ENCODE results near the gene SCART1. TPM values are rescaled to one million over a fixed set of nuclear protein-coding genes. Genes with fewer than 3 reads are reported as not detected.

The SCART1 gene
- total RNA-seq, 1 experiment from 2014 or later, result 3.7 TPM

DNA sequence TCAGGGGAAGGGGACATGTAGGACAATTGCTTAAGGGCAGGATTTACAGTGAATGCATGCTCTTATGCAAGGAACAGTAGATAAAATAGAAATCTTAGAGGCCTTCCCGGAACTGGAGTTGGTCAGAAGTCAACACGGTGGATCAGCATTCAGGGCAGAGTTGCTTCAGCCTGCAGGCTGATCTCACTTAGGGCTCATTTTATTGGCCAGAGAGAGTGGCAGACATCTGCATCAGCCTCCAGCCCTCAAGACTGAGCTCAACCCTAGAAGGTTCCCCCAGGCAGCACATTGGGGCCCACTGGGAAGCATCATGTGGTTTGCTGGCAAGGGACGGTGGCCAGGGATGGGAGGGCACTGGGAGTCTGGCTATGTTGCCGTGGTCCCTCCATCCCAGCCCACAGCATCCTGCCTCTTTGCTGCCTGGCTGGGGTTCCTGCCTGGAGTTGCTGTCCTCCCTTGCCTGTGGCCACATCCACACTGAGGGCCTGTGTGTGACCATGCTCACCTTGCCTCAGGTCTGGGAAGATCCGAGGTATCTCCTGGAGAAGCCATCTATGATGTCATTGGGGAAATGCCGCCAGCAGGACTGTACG lies 13.0 kb downstream of the SCART1 start:
- Histone ChIP-seq H3K4me2 (ENCODE audit: low read length) (no peak overlapping the region), H3K4me1 (ENCODE audit: control insufficient read depth in 1 of 2, insufficient read depth in 2 of 2, low read length in 2 of 2) (no peaks in the 10 kb centered on the region), H3K4me3 (replicated peaks in 1 of 2; ENCODE audit: low read depth in 1 of 2, low read length in 2 of 2) (no peak overlapping the region), H3K27ac (ENCODE audit: low read depth, low read length) (no peak overlapping the region), H4K20me1 (ENCODE audit: insufficient read depth) (no peaks in the 10 kb centered on the region), H3K9ac (ENCODE audit: low read length) (no peak overlapping the region), H3K9me2 (ENCODE audit: insufficient read depth) (no peaks in the 10 kb centered on the region), H3K79me2 (ENCODE audit: insufficient read depth, low read length) (no peaks in the 10 kb centered on the region), H3K9me3 (ENCODE audit: control insufficient read depth in 1 of 2, insufficient read depth in 1 of 2, low read depth in 1 of 2, low read length in 2 of 2) (no peaks in the 10 kb centered on the region), H3K27me3 (ENCODE audit: insufficient read depth, low read length) (no peaks in the 10 kb centered on the region), H2AFZ (ENCODE audit: low read depth, low read length, poor library complexity, severe bottlenecking) (no peak overlapping the region), H3K36me3 (ENCODE audit: control insufficient read depth in 1 of 2, insufficient read depth in 2 of 2, low read length in 2 of 2) (no peaks in the 10 kb centered on the region)
- no peak for DNase-seq (ENCODE audit: low read depth, low spot score)
- intact Hi-C loops (cut with micrococcal nuclease), result no loop called here
- no peak for ATAC-seq
- ChIA-PET RAD21 (ENCODE audit: low non-redundant PET in 1 of 2, low total read pairs in 2 of 2, uncharacterized antibody in 2 of 2, unreplicated experiment in 2 of 2) (no interaction called here), POLR2A (no interaction called here), CTCF (no interaction called here)
- BruUV-seq (replicated peaks), result no TSS peak
- TF ChIP-seq SP1 (IDR thresholded peaks at IDR 0.05; ENCODE audit: low read depth) (no peak), CBX3 (IDR thresholded peaks at IDR 0.05; ENCODE audit: low read depth) (no peak), POLR2A (IDR thresholded peaks at IDR 0.05; ENCODE audit: borderline replicate concordance, extremely low read depth, insufficient read depth, insufficient read length) (no peak), POLR2AphosphoS5 (IDR thresholded peaks at IDR 0.05; ENCODE audit: low read depth, low read length) (no peak), CEBPB (IDR thresholded peaks at IDR 0.05; ENCODE audit: low read depth) (no peak), EZH2phosphoT487 (IDR thresholded peaks at IDR 0.05; ENCODE audit: borderline replicate concordance) (no peak), YY1 (IDR thresholded peaks at IDR 0.05; ENCODE audit: extremely low read depth, insufficient replicate concordance, low read depth, low read length) (no peak), JUND (IDR thresholded peaks at IDR 0.05) (no peak), EZH2 (IDR thresholded peaks at IDR 0.05) (no peak), ELF1 (IDR thresholded peaks at IDR 0.05; ENCODE audit: borderline replicate concordance, low read depth) (no peak), FOSL1 (IDR thresholded peaks at IDR 0.05; ENCODE audit: low read depth) (no peak)
- TF ChIP-seq, protein P1, sequence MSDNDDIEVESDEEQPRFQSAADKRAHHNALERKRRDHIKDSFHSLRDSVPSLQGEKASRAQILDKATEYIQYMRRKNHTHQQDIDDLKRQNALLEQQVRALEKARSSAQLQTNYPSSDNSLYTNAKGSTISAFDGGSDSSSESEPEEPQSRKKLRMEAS (IDR thresholded peaks at IDR 0.05), result no peak
- TF ChIP-seq, protein P2, sequence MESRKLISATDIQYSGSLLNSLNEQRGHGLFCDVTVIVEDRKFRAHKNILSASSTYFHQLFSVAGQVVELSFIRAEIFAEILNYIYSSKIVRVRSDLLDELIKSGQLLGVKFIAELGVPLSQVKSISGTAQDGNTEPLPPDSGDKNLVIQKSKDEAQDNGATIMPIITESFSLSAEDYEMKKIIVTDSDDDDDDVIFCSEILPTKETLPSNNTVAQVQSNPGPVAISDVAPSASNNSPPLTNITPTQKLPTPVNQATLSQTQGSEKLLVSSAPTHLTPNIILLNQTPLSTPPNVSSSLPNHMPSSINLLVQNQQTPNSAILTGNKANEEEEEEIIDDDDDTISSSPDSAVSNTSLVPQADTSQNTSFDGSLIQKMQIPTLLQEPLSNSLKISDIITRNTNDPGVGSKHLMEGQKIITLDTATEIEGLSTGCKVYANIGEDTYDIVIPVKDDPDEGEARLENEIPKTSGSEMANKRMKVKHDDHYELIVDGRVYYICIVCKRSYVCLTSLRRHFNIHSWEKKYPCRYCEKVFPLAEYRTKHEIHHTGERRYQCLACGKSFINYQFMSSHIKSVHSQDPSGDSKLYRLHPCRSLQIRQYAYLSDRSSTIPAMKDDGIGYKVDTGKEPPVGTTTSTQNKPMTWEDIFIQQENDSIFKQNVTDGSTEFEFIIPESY (IDR thresholded peaks at IDR 0.05; ENCODE audit: extremely low read depth, insufficient replicate concordance, low read length), result no peak
- TF ChIP-seq, protein P3, sequence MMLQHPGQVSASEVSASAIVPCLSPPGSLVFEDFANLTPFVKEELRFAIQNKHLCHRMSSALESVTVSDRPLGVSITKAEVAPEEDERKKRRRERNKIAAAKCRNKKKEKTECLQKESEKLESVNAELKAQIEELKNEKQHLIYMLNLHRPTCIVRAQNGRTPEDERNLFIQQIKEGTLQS (IDR thresholded peaks at IDR 0.05), result no peak

Data from HCT116 (cell line).